RWPE2 (cell line): ENCODE measurements around the gene PTPRA.

Source experiments
- ATAC-seq: fragments of 200-7000 bp; cut with Tn5 transposase; 3 replicates; pipeline ENCODE4 v1.9.1; 2021; ENCODE audit warnings: low read depth
- DNase-seq: peaks from one replicate; pipeline ENCODE4 v3.0.0-alpha.2; 2020; ENCODE audit warnings: low spot score
- H3K27ac ChIP-seq: fragments of 450-650 bp; 2 replicates; pipeline ENCODE4 v1.5.1; 2017; ENCODE audit warnings: mild to moderate bottlenecking; ENCODE audit not compliant: poor library complexity, severe bottlenecking
- H3K27me3 ChIP-seq: fragments of 250-450 bp; sonication (Bioruptor Pico); 2 replicates; pipeline ENCODE4 v1.5.1; 2021; ENCODE audit warnings: mild to moderate bottlenecking, moderate library complexity; ENCODE audit not compliant: insufficient read depth, poor library complexity, severe bottlenecking
- H3K36me3 ChIP-seq: fragments of 250-450 bp; sonication (Bioruptor Pico); 2 replicates; pipeline ENCODE4 v1.5.1; 2020; ENCODE audit warnings: low read depth, mild to moderate bottlenecking, moderate library complexity
- H3K4me1 ChIP-seq: fragments of 250-450 bp; sonication (Bioruptor Pico); 2 replicates; pipeline ENCODE4 v1.5.1; 2021; ENCODE audit warnings: mild to moderate bottlenecking, moderate library complexity; ENCODE audit not compliant: insufficient read depth, poor library complexity, severe bottlenecking
- H3K4me3 ChIP-seq: fragments of 250-450 bp; sonication (Bioruptor Pico); 2 replicates; pipeline ENCODE4 v1.5.1; 2021; ENCODE audit warnings: mild to moderate bottlenecking, moderate library complexity; ENCODE audit not compliant: severe bottlenecking
- H3K9me3 ChIP-seq: fragments of 250-450 bp; sonication (Bioruptor Pico); 2 replicates; pipeline ENCODE4 v1.5.1; 2021; ENCODE audit warnings: mild to moderate bottlenecking, moderate library complexity; ENCODE audit not compliant: severe bottlenecking
- CTCF ChIP-seq: fragments of 450-650 bp; IDR thresholded peaks from one replicate; pipeline ENCODE4 v1.5.1; 2017; ENCODE audit warnings: mild to moderate bottlenecking, moderate library complexity; ENCODE audit not compliant: poor library complexity, severe bottlenecking

PTPRA gene

GRCh38 chr20:2984028-2984501 lies 110.8 kb downstream of the PTPRA start:
- DNase-seq (no peak), ATAC-seq (no peak)
- no peaks in the 10 kb centered on the region for H3K27me3 ChIP-seq
- H3K9me3 ChIP-seq = no peaks in the 10 kb centered on the region
- peaks cover 18% of the 10 kb centered on the region; the same call in 1 of the 2 replicates for H3K36me3 ChIP-seq
- TF ChIP-seq CTCF = no peak
- no peak overlapping the region for H3K27ac ChIP-seq
- H3K4me3 ChIP-seq = no peak overlapping the region
- no peaks in the 10 kb centered on the region for H3K4me1 ChIP-seq

- Histone ChIP-seq H3K4me1 (no peaks in the 10 kb centered on the region), H3K27me3 (no peaks in the 10 kb centered on the region), H3K4me3 (no peak overlapping the region), H3K9me3 (no peaks in the 10 kb centered on the region), H3K36me3 (peaks cover 20% of the 10 kb centered on the region; the same call in 1 of the 2 replicates), H3K27ac (no peak overlapping the region)
- TF ChIP-seq CTCF = no peak
- ATAC-seq (peak; percentile 64), DNase-seq (no peak)
These were observed 111.8 kb downstream of the PTPRA start for GRCh38 chr20:2984956-2985661.

- DNase-seq (no peak), ATAC-seq (peak; percentile 53; the same call in 2 of the 3 replicates)
- Histone ChIP-seq H3K27me3 (no peaks in the 10 kb centered on the region), H3K27ac (no peak overlapping the region), H3K4me3 (no peak overlapping the region), H3K4me1 (no peaks in the 10 kb centered on the region), H3K9me3 (no peaks in the 10 kb centered on the region), H3K36me3 (peaks cover 28% of the 10 kb centered on the region; the same call in 1 of the 2 replicates)
- no peak for TF ChIP-seq CTCF
These were observed 113.2 kb downstream of the PTPRA start for GRCh38 chr20:2986466-2986865.

GRCh38 chr20:2987861-2988260 lies 114.6 kb downstream of the PTPRA start:
- Histone ChIP-seq H3K27ac (no peak overlapping the region), H3K36me3 (peaks cover 41% of the 10 kb centered on the region), H3K4me3 (no peak overlapping the region), H3K9me3 (no peaks in the 10 kb centered on the region), H3K4me1 (no peaks in the 10 kb centered on the region), H3K27me3 (no peaks in the 10 kb centered on the region)
- DNase-seq (no peak), ATAC-seq (no peak)
- TF ChIP-seq CTCF = no peak

GRCh38 chr20:2991532-2991931 lies 118.3 kb downstream of the PTPRA start:
- TF ChIP-seq CTCF = no peak
- H3K27ac ChIP-seq = no peak overlapping the region
- ATAC-seq (no peak), DNase-seq (no peak)
- H3K27me3 ChIP-seq = no peaks in the 10 kb centered on the region
- peaks cover 46% of the 10 kb centered on the region for H3K36me3 ChIP-seq
- no peaks in the 10 kb centered on the region for H3K9me3 ChIP-seq
- H3K4me3 ChIP-seq = no peak overlapping the region
- no peaks in the 10 kb centered on the region for H3K4me1 ChIP-seq
